ENCODE measurements around the gene SHISA9.

GRCh38 chr16:13042291-13042685 is 140.9 kb downstream of the SHISA9 start:
- TF ChIP-seq EZH2phosphoT487 (IDR thresholded peaks at IDR 0.05; ENCODE audit: low read depth) = no peak
- no peak for TF ChIP-seq CTCF (IDR thresholded peaks at IDR 0.05; ENCODE audit: low read depth, low read length)
